Ishikawa (cell line): ENCODE measurements around the gene C7.

ENCODE experiments used
- EGR1 ChIP-seq: IDR thresholded peaks from 2 replicates; pipeline ENCODE4 v1.6.1; 2012
- EP300 ChIP-seq: IDR thresholded peaks from 2 replicates; pipeline ENCODE4 v1.6.1; 2012; ENCODE audit warnings: borderline replicate concordance
- REST ChIP-seq: IDR thresholded peaks from 2 replicates; pipeline ENCODE4 v1.6.1; 2012; ENCODE audit warnings: low read depth, mild to moderate bottlenecking
- TAF1 ChIP-seq: IDR thresholded peaks from 2 replicates; pipeline ENCODE4 v1.6.1; 2012; ENCODE audit warnings: low read depth, mild to moderate bottlenecking
- TEAD4 ChIP-seq: IDR thresholded peaks from 2 replicates; pipeline ENCODE4 v1.6.1; 2012

GRCh38 chr5:40988746-40989510 is 79.6 kb downstream of the C7 start:
- TF ChIP-seq EGR1 (no peak), EP300 (no peak), TEAD4 (no peak), REST (no peak), TAF1 (no peak)
